Suprapubic skin (tissue), 4 donors: Measurements from ENCODE around the gene KATNA1.

Experiments used
- EP300 ChIP-seq: sonication (generic); formaldehyde crosslinking; IDR thresholded peaks from one replicate; pipeline ENCODE4 v1.6.1; 2017; ENCODE audit warnings: antibody characterized with exemption
- POLR2A ChIP-seq, 2 donors: fragments of 450-650 bp; IDR thresholded peaks; one replicate each; pipeline ENCODE4 v1.6.1; 2017; ENCODE audit warnings: antibody characterized with exemption in 2 of 2, mild to moderate bottlenecking in 2 of 2, moderate library complexity in 2 of 2
- POLR2AphosphoS5 ChIP-seq, 3 donors: sonication (generic); formaldehyde crosslinking; IDR thresholded peaks; one replicate each; pipeline ENCODE4 v1.6.1; 2017; ENCODE audit warnings: antibody characterized with exemption in 3 of 3
- TF ChIP-seq, protein P1 (sequence below), 2 donors: fragments of 200-600 bp in 1 of 2; fragments of 450-650 bp in 1 of 2; sonication (generic) in 1 of 2; IDR thresholded peaks; one replicate each; pipeline ENCODE4 v1.5.1; 2016 to 2019; ENCODE audit warnings: antibody characterized with exemption in 2 of 2, mild to moderate bottlenecking in 1 of 2, moderate library complexity in 1 of 2

DNA sequence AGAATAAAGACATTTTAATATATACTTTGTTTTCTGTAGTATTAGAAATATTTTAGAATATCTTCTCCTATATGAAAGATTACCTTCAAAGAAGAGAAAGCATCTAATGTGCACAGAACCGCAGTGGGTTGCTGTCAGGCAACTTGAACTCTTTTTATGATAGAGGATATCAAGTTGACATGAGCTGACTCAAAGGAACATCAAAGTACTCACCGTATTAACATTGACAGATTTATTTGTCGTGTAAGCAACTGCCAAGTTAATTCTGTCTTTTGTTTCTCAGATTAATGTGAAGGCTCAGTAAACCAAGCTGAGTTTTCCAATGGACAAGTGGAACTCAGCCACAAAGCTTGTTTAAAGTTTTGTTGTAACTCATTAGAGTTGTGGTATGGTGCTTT is 84.6 kb downstream of the KATNA1 start:
- no peak for TF ChIP-seq EP300
- TF ChIP-seq, protein P1, sequence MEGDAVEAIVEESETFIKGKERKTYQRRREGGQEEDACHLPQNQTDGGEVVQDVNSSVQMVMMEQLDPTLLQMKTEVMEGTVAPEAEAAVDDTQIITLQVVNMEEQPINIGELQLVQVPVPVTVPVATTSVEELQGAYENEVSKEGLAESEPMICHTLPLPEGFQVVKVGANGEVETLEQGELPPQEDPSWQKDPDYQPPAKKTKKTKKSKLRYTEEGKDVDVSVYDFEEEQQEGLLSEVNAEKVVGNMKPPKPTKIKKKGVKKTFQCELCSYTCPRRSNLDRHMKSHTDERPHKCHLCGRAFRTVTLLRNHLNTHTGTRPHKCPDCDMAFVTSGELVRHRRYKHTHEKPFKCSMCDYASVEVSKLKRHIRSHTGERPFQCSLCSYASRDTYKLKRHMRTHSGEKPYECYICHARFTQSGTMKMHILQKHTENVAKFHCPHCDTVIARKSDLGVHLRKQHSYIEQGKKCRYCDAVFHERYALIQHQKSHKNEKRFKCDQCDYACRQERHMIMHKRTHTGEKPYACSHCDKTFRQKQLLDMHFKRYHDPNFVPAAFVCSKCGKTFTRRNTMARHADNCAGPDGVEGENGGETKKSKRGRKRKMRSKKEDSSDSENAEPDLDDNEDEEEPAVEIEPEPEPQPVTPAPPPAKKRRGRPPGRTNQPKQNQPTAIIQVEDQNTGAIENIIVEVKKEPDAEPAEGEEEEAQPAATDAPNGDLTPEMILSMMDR (IDR thresholded peaks at IDR 0.05): no peak
- no peak for TF ChIP-seq POLR2A (IDR thresholded peaks at IDR 0.05)
- no peak for TF ChIP-seq POLR2AphosphoS5 (IDR thresholded peaks at IDR 0.05)
